Measurements from ENCODE around the gene RAB27A. TPM values are rescaled to one million over a fixed set of nuclear protein-coding genes. Genes with fewer than 3 reads are reported as not detected.

RAB27A gene
- total and polyA plus RNA-seq, 10 of the 15 experiments (the other 5 are each of a cell fraction or from before 2014, with no cell fraction given) = 13.3 to 139 (median 35.2) TPM

- no TSS peak for BruUV-seq (replicated peaks)
- POLR2A ChIA-PET = interaction anchor here (0.9 to 1.9 kb wide), 2 partner anchors 47 to 61 kb away, joined by 3 to 9 read pairs; no protein-coding TSS in a partner anchor
- Histone ChIP-seq H3K9ac (ENCODE audit: control insufficient read depth, insufficient read depth, low read length) (no peak overlapping the region), H3K4me3 (no peak overlapping the region), H3K36me3 (ENCODE audit: control insufficient read depth in 2 of 2, insufficient read depth in 2 of 2, low read length in 1 of 2) (peaks cover 0 to 2% of the 10 kb centered on the region in 2 experiments; a peak in 2 of 4 replicates), H3K27ac (ENCODE audit: control insufficient read depth, insufficient read depth) (no peak overlapping the region), H3K27me3 (replicated peaks in 1 of 2; ENCODE audit: control insufficient read depth in 2 of 2, insufficient read depth in 2 of 2, low read length in 1 of 2) (no peaks in the 10 kb centered on the region), H2AFZ (ENCODE audit: control insufficient read depth, low read depth, low read length) (no peak overlapping the region), H3K4me2 (ENCODE audit: control insufficient read depth, insufficient read depth) (no peak overlapping the region), H4K20me1 (ENCODE audit: control insufficient read depth, insufficient read depth) (no peaks in the 10 kb centered on the region), H3K79me2 (ENCODE audit: control insufficient read depth, insufficient read depth, low read length) (no peaks in the 10 kb centered on the region), H3K4me1 (ENCODE audit: control insufficient read depth, insufficient read depth, low read length) (peaks cover 33% of the 10 kb centered on the region), H3K9me3 (replicated peaks; ENCODE audit: control insufficient read depth, insufficient read depth, low read length) (no peaks in the 10 kb centered on the region)
- no peak for ATAC-seq
- RAD21 ChIA-PET (ENCODE audit: unreplicated experiment) = interaction anchor here (0.7 to 3.1 kb wide), 8 partner anchors 23 to 213 kb away, joined by 3 to 20 read pairs (median 5); partner anchors contain the start of genes PIGB, PIGBOS1 and RSL24D1
- in situ Hi-C loops (cut with MboI) = loop anchor here (5.0 kb wide), 1 partner anchor 62 kb away; no protein-coding TSS in a partner anchor
- no peak for FAIRE-seq
- CTCF ChIA-PET = interaction anchor here (1.3 to 7.2 kb wide), 8 partner anchors 23 to 219 kb away, joined by 3 to 60 read pairs (median 8); partner anchors contain the start of gene RSL24D1
- SMC1A ChIA-PET (ENCODE audit: uncharacterized antibody, unreplicated experiment) = interaction anchor here (0.6 to 7.4 kb wide), 10 partner anchors 9 to 219 kb away, joined by 3 to 110 read pairs (median 8); partner anchors contain the start of genes PIGB and PIGBOS1
- intact Hi-C loops (cut with micrococcal nuclease; ENCODE audit: unreplicated experiment) = loop anchor here (1.0 to 5.0 kb wide), 2 partner anchors 37 to 70 kb away; no protein-coding TSS in a partner anchor
- DNase-seq (ENCODE audit: low read depth, low spot score) = no peak
- TF ChIP-seq BCL11A (IDR thresholded peaks at IDR 0.05; ENCODE audit: low read depth, low read length) = no peak
- TF ChIP-seq NKRF (conservative IDR thresholded peaks at IDR 0.05) = no peak
- TF ChIP-seq DPF2 (IDR thresholded peaks at IDR 0.05) = no peak
- no peak for TF ChIP-seq CREB1 (IDR thresholded peaks at IDR 0.05; ENCODE audit: low read depth)
- TF ChIP-seq EZH2 (IDR thresholded peaks at IDR 0.05; ENCODE audit: borderline replicate concordance, control insufficient read depth, low read depth, low read length) = no peak
- TF ChIP-seq STAT1 (conservative IDR thresholded peaks at IDR 0.05) = no peak
- no peak for TF ChIP-seq YBX1 (IDR thresholded peaks at IDR 0.05)
- no peak for TF ChIP-seq ZNF24 (IDR thresholded peaks at IDR 0.05)
- TF ChIP-seq IKZF2 (IDR thresholded peaks at IDR 0.05) = no peak
- TF ChIP-seq MEF2A (IDR thresholded peaks at IDR 0.05; ENCODE audit: insufficient read depth, low read depth, low read length) = no peak
- TF ChIP-seq PKNOX1 (IDR thresholded peaks at IDR 0.05) = no peak
- no peak for TF ChIP-seq CBX5 (IDR thresholded peaks at IDR 0.05; ENCODE audit: low read depth)
Measured at GRCh38 chr15:55220606-55221005, 69.0 kb downstream of the RAB27A start.
